ENCODE results near the gene ZNF283.
"Not testable (repeated sequence)": the region's sequence is repeated elsewhere in the genome, so short reads cannot be mapped to it uniquely, and the experiment has no call there.

The ZNF283 gene

DNA sequence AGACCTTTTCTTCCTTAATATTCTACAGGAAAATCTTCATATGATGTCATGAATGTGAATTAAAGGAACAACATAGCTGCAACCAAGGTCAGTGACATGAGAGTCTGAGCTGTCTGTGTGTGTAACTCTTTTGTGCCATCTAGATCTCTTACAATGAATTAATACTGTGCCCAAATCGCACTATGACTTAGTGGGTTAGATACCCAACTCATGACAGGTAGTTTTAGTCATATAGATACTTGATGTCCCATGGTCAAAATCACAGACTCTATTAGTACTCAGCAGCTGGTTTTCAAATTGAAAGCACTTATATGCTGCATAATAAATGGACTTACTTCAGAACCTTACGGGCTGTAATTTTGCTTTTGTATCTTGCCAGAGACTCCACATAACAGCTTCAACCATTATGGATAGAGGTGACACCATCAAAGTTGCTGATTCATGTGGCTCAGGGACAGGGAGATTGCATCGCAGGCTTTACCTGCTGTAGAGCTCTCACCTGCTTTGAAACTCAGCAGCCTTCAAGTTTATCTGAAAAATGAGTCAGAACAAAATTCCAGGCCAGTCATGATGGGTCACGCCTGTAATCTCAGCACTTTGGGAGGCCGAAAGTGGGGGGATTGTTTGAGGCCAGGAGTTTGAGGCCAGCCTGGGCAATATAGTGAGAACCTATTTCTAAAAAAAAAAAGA lies 12.3 kb upstream of the ZNF283 start:
- no peaks in the 10 kb centered on the region for H3K9me3 Mint-ChIP-seq
- peaks cover 37% of the 10 kb centered on the region for H3K27me3 Mint-ChIP-seq (ENCODE audit: low read depth)
- TF ChIP-seq, protein P1, sequence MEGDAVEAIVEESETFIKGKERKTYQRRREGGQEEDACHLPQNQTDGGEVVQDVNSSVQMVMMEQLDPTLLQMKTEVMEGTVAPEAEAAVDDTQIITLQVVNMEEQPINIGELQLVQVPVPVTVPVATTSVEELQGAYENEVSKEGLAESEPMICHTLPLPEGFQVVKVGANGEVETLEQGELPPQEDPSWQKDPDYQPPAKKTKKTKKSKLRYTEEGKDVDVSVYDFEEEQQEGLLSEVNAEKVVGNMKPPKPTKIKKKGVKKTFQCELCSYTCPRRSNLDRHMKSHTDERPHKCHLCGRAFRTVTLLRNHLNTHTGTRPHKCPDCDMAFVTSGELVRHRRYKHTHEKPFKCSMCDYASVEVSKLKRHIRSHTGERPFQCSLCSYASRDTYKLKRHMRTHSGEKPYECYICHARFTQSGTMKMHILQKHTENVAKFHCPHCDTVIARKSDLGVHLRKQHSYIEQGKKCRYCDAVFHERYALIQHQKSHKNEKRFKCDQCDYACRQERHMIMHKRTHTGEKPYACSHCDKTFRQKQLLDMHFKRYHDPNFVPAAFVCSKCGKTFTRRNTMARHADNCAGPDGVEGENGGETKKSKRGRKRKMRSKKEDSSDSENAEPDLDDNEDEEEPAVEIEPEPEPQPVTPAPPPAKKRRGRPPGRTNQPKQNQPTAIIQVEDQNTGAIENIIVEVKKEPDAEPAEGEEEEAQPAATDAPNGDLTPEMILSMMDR (IDR thresholded peaks at IDR 0.05; ENCODE audit: unreplicated experiment in 3 of 3), result no peak
- H3K27ac Mint-ChIP-seq, result no peak overlapping the region
- H3K4me1 Mint-ChIP-seq, result no peaks in the 10 kb centered on the region
- no peak overlapping the region for H3K4me3 Mint-ChIP-seq
- H3K36me3 Mint-ChIP-seq (ENCODE audit: low read depth), result no peaks in the 10 kb centered on the region

DNA sequence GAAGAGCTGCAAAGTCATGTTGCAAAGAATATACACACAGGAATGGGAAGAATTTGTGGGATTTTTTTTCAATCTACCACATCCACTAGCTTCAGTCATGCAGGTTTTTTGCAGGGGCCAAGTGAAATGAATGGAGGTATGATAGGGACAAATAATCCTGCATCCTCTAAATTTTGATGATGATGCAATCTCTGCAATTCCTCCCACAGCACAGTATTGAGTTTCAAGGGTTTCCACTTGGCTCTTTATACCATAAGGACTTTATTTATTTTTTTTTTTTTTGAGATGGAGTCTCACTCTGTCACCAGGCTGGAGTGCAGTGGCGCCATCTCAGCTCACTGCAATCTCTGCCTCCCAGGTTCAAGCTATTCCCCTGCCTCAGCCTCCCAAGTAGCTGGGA lies 9.7 kb upstream of the ZNF283 start:
- H3K9me3 Mint-ChIP-seq; H3K36me3 Mint-ChIP-seq (ENCODE audit: low read depth); H3K4me1 Mint-ChIP-seq; H3K27ac Mint-ChIP-seq; H3K4me3 Mint-ChIP-seq: not testable (repeated sequence)
- H3K27me3 Mint-ChIP-seq (ENCODE audit: low read depth), result peaks cover 34% of the 10 kb centered on the region

DNA sequence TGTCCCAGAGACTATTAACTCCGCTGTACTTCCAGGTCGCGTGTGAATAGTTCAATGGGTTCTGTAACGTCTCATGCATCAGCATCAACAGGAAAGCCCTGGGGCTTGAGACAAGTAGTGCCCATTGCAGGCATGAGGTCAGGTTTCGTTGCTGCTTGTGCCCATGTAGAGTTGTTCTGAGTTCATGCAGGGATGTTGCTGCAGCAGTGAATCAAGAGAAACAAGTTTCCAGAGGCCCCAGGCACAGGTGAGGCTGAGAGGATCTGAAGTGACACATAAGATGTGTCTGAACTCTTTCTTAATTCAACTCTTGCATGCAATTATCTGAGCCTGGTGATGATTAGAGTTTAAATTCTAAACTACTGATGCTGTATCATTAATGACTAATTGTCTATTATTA lies 8.6 kb upstream of the ZNF283 start:
- peaks cover 29% of the 10 kb centered on the region for H3K27me3 Mint-ChIP-seq (ENCODE audit: low read depth)
- no peaks in the 10 kb centered on the region for H3K4me1 Mint-ChIP-seq
- TF ChIP-seq, protein P1 (IDR thresholded peaks at IDR 0.05; ENCODE audit: unreplicated experiment in 3 of 3), result no peak
- H3K9me3 Mint-ChIP-seq, result no peaks in the 10 kb centered on the region
- H3K4me3 Mint-ChIP-seq, result no peak overlapping the region
- no peaks in the 10 kb centered on the region for H3K36me3 Mint-ChIP-seq (ENCODE audit: low read depth)
- no peak overlapping the region for H3K27ac Mint-ChIP-seq

DNA sequence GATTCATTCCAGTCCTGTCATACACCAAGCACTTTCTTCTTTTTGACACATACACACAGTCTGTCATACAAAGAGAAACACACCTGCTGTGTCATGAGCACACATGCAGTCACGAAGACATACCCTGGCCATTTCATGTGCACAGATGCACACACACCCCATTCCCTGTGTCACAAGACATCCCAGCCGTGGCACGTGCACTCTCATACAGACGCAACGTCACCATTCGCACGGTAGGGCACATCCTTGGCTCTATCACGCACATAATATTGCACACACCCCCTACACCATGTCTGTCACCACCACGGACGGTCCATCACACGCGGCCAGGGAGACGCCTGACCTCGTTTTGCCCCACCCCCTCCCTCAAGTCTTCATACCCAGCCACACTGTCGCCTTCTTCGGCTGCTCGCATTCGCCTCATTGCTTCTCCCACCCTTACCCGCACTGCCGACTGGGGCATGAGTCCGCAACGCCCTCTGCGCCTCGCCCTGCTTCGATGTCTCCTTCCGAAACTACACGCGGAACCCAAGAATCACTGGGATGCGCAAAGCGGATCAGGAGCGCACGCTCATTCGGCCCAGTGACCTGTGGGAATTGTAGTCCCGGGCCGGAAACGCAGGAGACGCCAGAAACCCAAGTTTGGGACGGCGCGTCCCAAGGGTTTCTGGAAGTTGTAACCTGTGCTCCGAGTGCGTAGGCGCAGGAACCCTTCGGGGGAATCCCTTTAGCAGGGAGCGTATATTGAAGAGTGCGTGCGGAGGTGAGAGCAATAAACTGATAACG lies 6.8 kb upstream of the ZNF283 start:
- no peak overlapping the region for H3K4me3 Mint-ChIP-seq
- no peak overlapping the region for H3K27ac Mint-ChIP-seq
- TF ChIP-seq, protein P1 (IDR thresholded peaks at IDR 0.05; ENCODE audit: unreplicated experiment in 3 of 3), result no peak
- no peaks in the 10 kb centered on the region for H3K36me3 Mint-ChIP-seq (ENCODE audit: low read depth)
- H3K4me1 Mint-ChIP-seq, result no peaks in the 10 kb centered on the region
- H3K9me3 Mint-ChIP-seq, result peaks cover 4% of the 10 kb centered on the region
- H3K27me3 Mint-ChIP-seq (ENCODE audit: low read depth), result peaks cover 30% of the 10 kb centered on the region

DNA sequence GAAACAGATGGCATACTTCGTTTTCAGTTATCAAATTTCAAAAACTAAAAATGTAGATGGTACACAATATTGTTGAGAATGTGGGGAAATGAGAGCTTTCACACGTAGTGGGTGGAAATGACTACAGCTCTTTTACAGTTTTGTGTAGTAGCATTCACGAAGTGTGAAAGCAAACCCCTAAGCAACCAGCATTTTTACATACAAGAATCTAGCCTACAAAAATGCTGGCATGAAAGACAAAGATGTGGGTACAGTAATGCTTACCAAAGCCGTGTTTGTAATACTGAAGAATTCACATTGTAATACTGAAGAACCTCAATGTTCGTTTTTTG lies 6.3 kb upstream of the ZNF283 start:
- Mint-ChIP-seq H3K36me3 (ENCODE audit: low read depth) (no peaks in the 10 kb centered on the region), H3K4me1 (no peaks in the 10 kb centered on the region), H3K27ac (no peak overlapping the region), H3K4me3 (no peak overlapping the region), H3K9me3 (peaks cover 4% of the 10 kb centered on the region), H3K27me3 (ENCODE audit: low read depth) (peaks cover 30% of the 10 kb centered on the region)
- TF ChIP-seq, protein P1 (IDR thresholded peaks at IDR 0.05; ENCODE audit: unreplicated experiment in 3 of 3), result no peak

DNA sequence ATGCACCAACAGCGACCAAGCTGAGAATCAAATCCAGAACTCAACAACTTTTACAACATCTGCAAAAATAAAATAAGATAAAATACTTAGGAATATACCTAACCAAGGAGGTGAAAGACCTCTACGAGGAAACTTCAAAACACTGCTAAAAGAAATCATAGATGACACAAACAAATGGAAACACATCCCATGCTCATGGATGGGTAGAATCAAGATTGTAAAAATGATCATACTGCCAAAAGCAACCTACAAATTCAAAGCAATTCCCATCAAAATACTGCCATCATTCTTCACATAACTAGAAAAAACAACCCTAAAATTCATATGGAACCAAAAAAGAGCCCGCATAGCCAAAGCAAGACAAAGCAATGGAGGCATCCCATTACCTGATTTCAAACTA lies 3.3 kb upstream of the ZNF283 start:
- Mint-ChIP-seq H3K9me3 (peaks cover 16% of the 10 kb centered on the region), H3K27me3 (ENCODE audit: low read depth) (peaks cover 25% of the 10 kb centered on the region), H3K4me1 (peaks cover 15% of the 10 kb centered on the region), H3K36me3 (ENCODE audit: low read depth) (peaks cover 17% of the 10 kb centered on the region)
- not testable (repeated sequence) for H3K27ac Mint-ChIP-seq, H3K4me3 Mint-ChIP-seq

DNA sequence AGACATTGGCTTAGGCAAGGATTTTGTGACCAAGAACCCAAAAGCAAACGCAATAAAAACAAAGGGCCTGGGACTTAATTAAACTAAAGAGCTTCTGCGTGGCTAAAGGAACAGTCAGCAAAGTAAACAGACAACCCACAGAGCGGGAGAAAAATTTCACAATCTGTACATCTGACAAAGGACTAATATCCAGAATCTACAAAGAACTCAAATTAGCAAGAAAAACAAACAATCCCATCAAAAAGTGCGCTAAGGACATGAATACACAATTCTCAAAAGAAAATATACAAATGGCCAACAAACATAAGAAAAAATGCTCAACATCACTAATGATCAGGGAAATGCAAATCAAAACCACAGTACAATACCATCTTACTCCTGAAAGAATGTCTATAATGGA lies 2.5 kb upstream of the ZNF283 start:
- Mint-ChIP-seq H3K36me3 (ENCODE audit: low read depth) (peaks cover 24% of the 10 kb centered on the region), H3K9me3 (peaks cover 16% of the 10 kb centered on the region), H3K27me3 (ENCODE audit: low read depth) (peaks cover 25% of the 10 kb centered on the region), H3K4me1 (peaks cover 15% of the 10 kb centered on the region)
- H3K4me3 Mint-ChIP-seq, H3K27ac Mint-ChIP-seq: not testable (repeated sequence)

Data from nephron (organoid).